Calu3 (cell line): Measurements from ENCODE around the gene FTSJ3. TPM values are rescaled to one million over a fixed set of nuclear protein-coding genes. Genes with fewer than 3 reads are reported as not detected.
A peak's percentile ranks its signal among the peaks of the same experiment; 100 is the strongest.

ENCODE experiments used
- BruUV-seq: library from RNA; stranded (reverse); fragments of 400-500 nt; replicated peaks from 2 replicates; lab custom pipeline; 2021; lab: Mats Ljungman, UMichigan
- CTCF ChIA-PET: fragments of 300-600 bp; sonication (Branson Sonifier 250); formaldehyde crosslinking; loops from one replicate; lab custom pipeline; 2022; ENCODE audit warnings: antibody characterized with exemption; lab: Charles Lee
- DNase-seq: peaks from one replicate; pipeline ENCODE4 v3.0.0; 2022
- H3K27ac Mint-ChIP-seq: one replicate; pipeline ENCODE4 v1.8.0; 2022; ENCODE audit warnings: mixed read lengths; ENCODE audit not compliant: unreplicated experiment
- H3K27me3 Mint-ChIP-seq: one replicate; pipeline ENCODE4 v1.8.0; 2022; ENCODE audit warnings: mixed read lengths; ENCODE audit not compliant: unreplicated experiment
- H3K36me3 Mint-ChIP-seq: one replicate; pipeline ENCODE4 v1.8.0; 2022; ENCODE audit warnings: mild to moderate bottlenecking, moderate library complexity, mixed read lengths; ENCODE audit not compliant: insufficient read depth, unreplicated experiment
- H3K4me1 Mint-ChIP-seq: one replicate; pipeline ENCODE4 v1.8.0; 2022; ENCODE audit warnings: mild to moderate bottlenecking, low read depth, mixed read lengths; ENCODE audit not compliant: unreplicated experiment
- H3K4me3 Mint-ChIP-seq: one replicate; pipeline ENCODE4 v1.8.0; 2022; ENCODE audit warnings: mild to moderate bottlenecking, low read depth, moderate library complexity, mixed read lengths; ENCODE audit not compliant: unreplicated experiment
- H3K9me3 Mint-ChIP-seq: one replicate; pipeline ENCODE4 v1.8.0; 2022; ENCODE audit warnings: low read depth, mixed read lengths; ENCODE audit not compliant: unreplicated experiment
- CTCF ChIP-seq: fragments of 200-600 bp; IDR thresholded peaks from one replicate; pipeline ENCODE4 v1.8.0; 2022; ENCODE audit warnings: antibody characterized with exemption; ENCODE audit not compliant: unreplicated experiment
- intact Hi-C: fragments of 100-400 bp; cut with micrococcal nuclease; formaldehyde crosslinking; loops from one replicate; pipeline ENCODE4 v1.10.0; 2022; ENCODE audit not compliant: unreplicated experiment
- total RNA-seq: library from RNA; stranded (reverse); gene quantifications from 2 replicates; pipeline ENCODE4 v1.2.3, GENCODE V29; 2022

Gene FTSJ3
- total RNA-seq, 1 experiment from 2014 or later, result 43.3 TPM

- peaks cover 29% of the 10 kb centered on the region for H3K4me1 Mint-ChIP-seq
- no peak for TF ChIP-seq CTCF
- H3K27me3 Mint-ChIP-seq, result no peaks in the 10 kb centered on the region
- no peak for DNase-seq
- H3K27ac Mint-ChIP-seq, result peak overlapping the region; percentile 59
- TSS peak; percentile 80 for BruUV-seq
- peak overlapping the region; percentile 32 for H3K4me3 Mint-ChIP-seq
- peaks cover 81% of the 10 kb centered on the region for H3K36me3 Mint-ChIP-seq
- CTCF ChIA-PET, result no interaction called here
- H3K9me3 Mint-ChIP-seq, result no peaks in the 10 kb centered on the region
- intact Hi-C loops, result no loop called here
These were observed 7.6 kb downstream of the FTSJ3 start for GRCh38 chr17:63819585-63820537.

GRCh38 chr17:63819131-63819530 is 8.3 kb downstream of the FTSJ3 start:
- peaks cover 80% of the 10 kb centered on the region for H3K36me3 Mint-ChIP-seq
- peak overlapping the region; percentile 59 for H3K27ac Mint-ChIP-seq
- TF ChIP-seq CTCF, result no peak
- intact Hi-C loops, result no loop called here
- CTCF ChIA-PET, result no interaction called here
- H3K9me3 Mint-ChIP-seq, result no peaks in the 10 kb centered on the region
- peaks cover 29% of the 10 kb centered on the region for H3K4me1 Mint-ChIP-seq
- H3K27me3 Mint-ChIP-seq, result no peaks in the 10 kb centered on the region
- BruUV-seq, result no TSS peak
- peak overlapping the region; percentile 32 for H3K4me3 Mint-ChIP-seq
- DNase-seq, result no peak

GRCh38 chr17:63817736-63818385 is 9.6 kb downstream of the FTSJ3 start:
- no peaks in the 10 kb centered on the region for H3K9me3 Mint-ChIP-seq
- H3K36me3 Mint-ChIP-seq, result peaks cover 71% of the 10 kb centered on the region
- intact Hi-C loops, result no loop called here
- CTCF ChIA-PET, result interaction anchor here (0.6 kb wide), 1 partner anchor 21 kb away, joined by 3 read pairs; no protein-coding TSS in a partner anchor
- no peak for DNase-seq
- peak overlapping the region; percentile 83 for H3K27ac Mint-ChIP-seq
- no peaks in the 10 kb centered on the region for H3K27me3 Mint-ChIP-seq
- peaks cover 29% of the 10 kb centered on the region for H3K4me1 Mint-ChIP-seq
- TSS peak; percentile 77 for BruUV-seq
- H3K4me3 Mint-ChIP-seq, result no peak overlapping the region
- no peak for TF ChIP-seq CTCF

- Mint-ChIP-seq H3K4me1 (peaks cover 29% of the 10 kb centered on the region), H3K27me3 (no peaks in the 10 kb centered on the region), H3K9me3 (no peaks in the 10 kb centered on the region), H3K27ac (no peak overlapping the region), H3K36me3 (peaks cover 64% of the 10 kb centered on the region), H3K4me3 (no peak overlapping the region)
- DNase-seq, result no peak
- CTCF ChIA-PET, result no interaction called here
- intact Hi-C loops, result no loop called here
- no peak for TF ChIP-seq CTCF
- BruUV-seq, result no TSS peak
These were observed 10.8 kb downstream of the FTSJ3 start for GRCh38 chr17:63816669-63817068.
